ENCODE measurements around the gene PRKCSH.

The PRKCSH gene

DNA sequence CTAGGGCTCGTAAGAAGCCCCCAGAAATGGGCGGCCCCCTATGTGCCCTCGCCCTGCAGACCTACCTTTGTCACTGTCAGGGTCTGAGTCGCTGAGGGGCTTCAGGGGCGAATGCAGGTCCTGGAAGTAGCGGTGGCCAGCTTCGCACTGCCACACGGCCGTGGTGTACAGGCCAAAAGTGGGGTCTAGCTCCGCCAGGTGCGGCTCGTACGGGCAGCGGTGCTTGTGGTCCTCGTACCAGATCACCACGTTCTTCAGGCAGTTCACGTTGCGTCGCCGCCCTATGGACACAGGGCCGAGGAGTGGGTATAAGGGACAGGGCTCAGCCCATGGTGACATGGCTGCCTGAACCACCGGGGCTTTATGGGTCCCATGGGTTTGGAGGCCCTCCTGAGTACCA is 60.5 kb downstream of the PRKCSH start:
- no peak for DNase-seq (ENCODE audit: low read depth in 2 of 3, low spot score in 1 of 3)

DNA sequence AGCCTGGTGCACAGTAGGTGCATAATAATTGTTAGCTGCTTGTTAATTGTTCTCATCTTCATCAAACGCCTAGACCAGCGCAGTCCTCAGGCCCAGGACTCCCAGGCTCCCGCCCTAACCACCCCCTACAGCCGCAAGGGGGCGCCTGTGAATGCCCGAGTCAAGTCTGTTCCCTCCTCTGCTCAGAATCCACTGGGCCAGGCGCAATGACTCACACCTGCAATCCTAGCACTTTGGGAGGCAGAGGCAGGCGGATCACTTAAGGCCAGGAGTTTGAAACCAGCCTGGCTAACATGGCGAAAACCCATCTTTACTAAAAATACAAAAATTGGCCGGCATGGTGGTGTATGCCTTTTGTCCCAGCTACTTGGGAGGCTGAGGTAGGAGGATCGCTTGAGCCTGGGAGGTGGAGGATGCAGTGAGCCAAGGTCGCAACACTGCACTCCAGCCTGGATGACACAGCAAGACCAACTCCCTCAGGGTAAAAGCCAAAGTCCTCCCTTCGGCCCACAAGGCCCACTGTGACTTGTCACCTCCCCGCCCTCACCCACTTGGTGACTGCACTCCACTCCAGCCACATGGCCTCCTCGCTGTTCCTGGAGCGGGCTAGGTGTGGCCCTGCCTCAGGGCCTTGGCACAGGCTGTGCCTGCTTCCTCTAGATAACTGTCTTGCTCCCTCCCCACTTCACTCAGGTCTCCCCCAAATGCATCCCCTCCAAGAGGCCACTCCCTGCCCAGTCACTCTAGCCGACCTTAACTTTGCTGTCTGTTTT is 61.1 kb downstream of the PRKCSH start:
- peak; percentile 54 to 56 (median 54) for DNase-seq (ENCODE audit: low read depth in 2 of 3, low spot score in 1 of 3)

- no peak for DNase-seq (ENCODE audit: low read depth in 2 of 3, low spot score in 1 of 3)
Observed at GRCh38 chr19:11499220-11499726, 63.8 kb downstream of the PRKCSH start.

DNA sequence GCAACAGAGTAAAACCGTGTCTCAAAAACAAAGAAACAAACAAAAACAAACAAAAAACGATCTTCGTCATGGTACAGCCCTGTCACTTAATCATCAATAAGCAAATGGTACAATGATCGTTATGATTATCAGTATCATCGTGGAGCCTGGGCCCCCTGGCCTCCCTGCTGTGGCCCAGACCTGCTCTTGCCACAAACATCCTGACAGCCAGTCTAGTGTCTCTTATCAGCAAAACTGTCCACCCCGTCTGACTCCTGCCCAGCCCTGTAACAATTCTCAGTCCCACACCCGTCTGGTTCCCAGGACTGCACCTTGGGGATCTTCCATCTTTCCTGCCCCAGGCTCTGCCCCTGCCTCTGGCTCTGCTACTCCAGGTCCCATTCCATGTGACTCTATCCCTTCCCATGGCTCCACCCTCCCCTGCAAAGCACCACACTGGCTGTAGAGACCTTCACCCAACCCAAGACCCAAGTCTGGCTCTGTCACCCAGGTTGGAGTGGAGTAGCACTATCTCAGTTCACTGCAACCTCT is 64.5 kb downstream of the PRKCSH start:
- DNase-seq (ENCODE audit: low read depth in 2 of 3, low spot score in 1 of 3), result no peak
